OCI-LY1 (cell line): ENCODE measurements around the gene KRTAP10-8.

Source experiments
- H2AFZ ChIP-seq: fragments of 200-600 bp; sonication (generic), shearing (Covaris generic); 2 replicates; pipeline ENCODE4 v1.6.0; 2014; ENCODE audit warnings: antibody characterized with exemption, mild to moderate bottlenecking, low read length
- H3F3A ChIP-seq: fragments of 200-600 bp; sonication (generic), shearing (Covaris generic); 2 replicates; pipeline ENCODE4 v1.6.0; 2014; ENCODE audit warnings: mild to moderate bottlenecking, antibody characterized with exemption, low read length, moderate library complexity; ENCODE audit not compliant: insufficient read depth
- H3K27ac ChIP-seq: fragments of 200-600 bp; sonication (generic); 2 replicates; pipeline ENCODE4 v1.5.1; 2014; ENCODE audit warnings: low read length, mixed run types, mild to moderate bottlenecking, low read depth; ENCODE audit not compliant: poor library complexity, severe bottlenecking
- H3K27me3 ChIP-seq: fragments of 200-600 bp; sonication (generic); 2 replicates; pipeline ENCODE4 v1.6.0; 2014; ENCODE audit warnings: antibody characterized with exemption, mild to moderate bottlenecking, low read length, moderate library complexity; ENCODE audit not compliant: insufficient read depth
- H3K36me3 ChIP-seq: fragments of 200-600 bp; sonication (generic); 2 replicates; pipeline ENCODE4 v1.6.1; 2014; ENCODE audit warnings: mild to moderate bottlenecking, antibody characterized with exemption, low read length, moderate library complexity, mixed read lengths; ENCODE audit not compliant: insufficient read depth
- H3K4me1 ChIP-seq: fragments of 200-600 bp; sonication (generic); 2 replicates; pipeline ENCODE4 v1.5.1; 2014; ENCODE audit warnings: mild to moderate bottlenecking, low read length, moderate library complexity; ENCODE audit not compliant: insufficient read depth, severe bottlenecking
- H3K4me2 ChIP-seq: fragments of 200-600 bp; sonication (generic), shearing (Covaris generic); 2 replicates; pipeline ENCODE4 v1.6.1; 2014; ENCODE audit warnings: low read length
- H3K4me3 ChIP-seq: fragments of 200-600 bp; sonication (generic); 2 replicates; pipeline ENCODE4 v1.5.1; 2014; ENCODE audit warnings: low read length, low read depth, mild to moderate bottlenecking, mixed read lengths; ENCODE audit not compliant: poor library complexity, severe bottlenecking
- H3K79me2 ChIP-seq: fragments of 200-600 bp; shearing (Covaris generic); 2 replicates; pipeline ENCODE4 v1.6.1; 2016; ENCODE audit warnings: mixed run types, low read length, mixed read lengths; ENCODE audit not compliant: insufficient read depth
- H3K9ac ChIP-seq: fragments of 200-600 bp; sonication (generic), shearing (Covaris generic); 2 replicates; pipeline ENCODE4 v1.6.1; 2014; ENCODE audit warnings: mild to moderate bottlenecking, low read length, mixed read lengths
- H3K9me2 ChIP-seq: fragments of 200-600 bp; sonication (generic), shearing (Covaris generic); 2 replicates; pipeline ENCODE4 v1.6.1; 2014; ENCODE audit warnings: low read depth, mild to moderate bottlenecking, low read length, mixed read lengths
- H3K9me3 ChIP-seq: fragments of 200-600 bp; shearing (Covaris generic); 2 replicates; pipeline ENCODE4 v1.6.1; 2014; ENCODE audit warnings: low read length, mixed read lengths
- H4K20me1 ChIP-seq: fragments of 200-600 bp; sonication (generic), shearing (Covaris generic); 2 replicates; pipeline ENCODE4 v1.6.0; 2016; ENCODE audit warnings: mild to moderate bottlenecking, low read length; ENCODE audit not compliant: insufficient read depth
- CTCF ChIP-seq: fragments of 200-600 bp; sonication (generic), shearing (Covaris generic); IDR thresholded peaks from 2 replicates; pipeline ENCODE4 v1.5.1; 2017; ENCODE audit warnings: mild to moderate bottlenecking, antibody characterized with exemption, low read length, moderate library complexity, mixed read lengths
- EZH2 ChIP-seq: fragments of 200-600 bp; sonication (generic), shearing (Covaris generic); IDR thresholded peaks from 2 replicates; pipeline ENCODE4 v1.8.0; 2017; ENCODE audit warnings: borderline replicate concordance, mixed run types, mild to moderate bottlenecking, antibody characterized with exemption, low read length, moderate library complexity, mixed read lengths

The KRTAP10-8 gene

GRCh38 chr21:44595524-44595923 is 16.4 kb upstream of the KRTAP10-8 start:
- H3K4me3 ChIP-seq, result no peak overlapping the region
- no peak overlapping the region for H3K27ac ChIP-seq
- H3K9me3 ChIP-seq, result no peaks in the 10 kb centered on the region
- no peaks in the 10 kb centered on the region for H3K4me1 ChIP-seq
- H3K9ac ChIP-seq, result no peak overlapping the region
- no peak overlapping the region for H3K4me2 ChIP-seq
- H3K27me3 ChIP-seq, result no peaks in the 10 kb centered on the region
- no peaks in the 10 kb centered on the region for H3K36me3 ChIP-seq
- H3K79me2 ChIP-seq, result no peaks in the 10 kb centered on the region
- H3K9me2 ChIP-seq, result no peaks in the 10 kb centered on the region
- TF ChIP-seq CTCF (no peak), EZH2 (no peak)
- no peak overlapping the region for H2AFZ ChIP-seq
- H4K20me1 ChIP-seq, result no peaks in the 10 kb centered on the region
- H3F3A ChIP-seq, result no peaks in the 10 kb centered on the region

GRCh38 chr21:44596068-44596725 is 15.7 kb upstream of the KRTAP10-8 start:
- Histone ChIP-seq H4K20me1 (no peaks in the 10 kb centered on the region), H3K27ac (no peak overlapping the region), H3K4me3 (no peak overlapping the region), H2AFZ (no peak overlapping the region), H3K79me2 (no peaks in the 10 kb centered on the region), H3K9ac (no peak overlapping the region), H3K27me3 (no peaks in the 10 kb centered on the region), H3F3A (no peaks in the 10 kb centered on the region), H3K4me1 (no peaks in the 10 kb centered on the region), H3K9me3 (no peaks in the 10 kb centered on the region), H3K4me2 (no peak overlapping the region), H3K9me2 (no peaks in the 10 kb centered on the region), H3K36me3 (no peaks in the 10 kb centered on the region)
- no peak for TF ChIP-seq CTCF
- TF ChIP-seq EZH2, result no peak

GRCh38 chr21:44598061-44598460 is 13.8 kb upstream of the KRTAP10-8 start:
- H3K27me3 ChIP-seq, result no peaks in the 10 kb centered on the region
- no peak overlapping the region for H3K4me2 ChIP-seq
- H3K9ac ChIP-seq, result no peak overlapping the region
- H3K9me2 ChIP-seq, result no peaks in the 10 kb centered on the region
- H3K27ac ChIP-seq, result no peak overlapping the region
- no peaks in the 10 kb centered on the region for H3F3A ChIP-seq
- no peak overlapping the region for H3K4me3 ChIP-seq
- TF ChIP-seq EZH2 (no peak), CTCF (no peak)
- H3K36me3 ChIP-seq, result no peaks in the 10 kb centered on the region
- H3K9me3 ChIP-seq, result no peaks in the 10 kb centered on the region
- H4K20me1 ChIP-seq, result no peaks in the 10 kb centered on the region
- no peak overlapping the region for H2AFZ ChIP-seq
- H3K79me2 ChIP-seq, result no peaks in the 10 kb centered on the region
- no peaks in the 10 kb centered on the region for H3K4me1 ChIP-seq
